DOHH2 (cell line): ENCODE results near the gene ZNF280D.

Source experiments
- EZH2phosphoT487 ChIP-seq: fragments of 200-600 bp; sonication (generic); IDR thresholded peaks from 2 replicates; pipeline ENCODE4 v1.6.1; 2017; ENCODE audit warnings: borderline replicate concordance, mild to moderate bottlenecking, antibody characterized with exemption, low read length, moderate library complexity, mixed read lengths
- TF ChIP-seq, protein P1 (sequence below): fragments of 200-600 bp; sonication (generic); IDR thresholded peaks from one replicate; pipeline ENCODE4 v1.5.1; 2014; ENCODE audit warnings: antibody characterized with exemption, mild to moderate bottlenecking, low read depth, low read length; ENCODE audit not compliant: poor library complexity, severe bottlenecking

DNA sequence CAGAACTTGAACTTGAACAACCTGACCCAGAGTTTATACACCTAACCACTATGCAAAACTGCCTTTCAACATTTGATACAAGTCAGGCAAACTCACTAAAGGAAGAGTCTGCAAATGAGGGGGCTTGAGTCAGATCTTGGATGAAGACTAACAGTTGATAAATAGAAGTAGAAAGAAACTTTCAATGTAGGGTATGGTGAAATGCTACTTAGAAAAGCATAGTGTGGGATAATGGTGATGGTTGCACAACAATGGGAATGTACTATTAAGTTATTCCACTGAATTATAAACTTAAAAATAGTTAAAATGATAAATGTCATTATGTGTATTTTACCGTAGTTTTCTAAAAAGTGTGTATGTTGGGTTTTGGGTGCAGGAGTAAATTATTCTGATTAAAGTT lies 19.7 kb upstream of the ZNF280D start:
- TF ChIP-seq, protein P1, sequence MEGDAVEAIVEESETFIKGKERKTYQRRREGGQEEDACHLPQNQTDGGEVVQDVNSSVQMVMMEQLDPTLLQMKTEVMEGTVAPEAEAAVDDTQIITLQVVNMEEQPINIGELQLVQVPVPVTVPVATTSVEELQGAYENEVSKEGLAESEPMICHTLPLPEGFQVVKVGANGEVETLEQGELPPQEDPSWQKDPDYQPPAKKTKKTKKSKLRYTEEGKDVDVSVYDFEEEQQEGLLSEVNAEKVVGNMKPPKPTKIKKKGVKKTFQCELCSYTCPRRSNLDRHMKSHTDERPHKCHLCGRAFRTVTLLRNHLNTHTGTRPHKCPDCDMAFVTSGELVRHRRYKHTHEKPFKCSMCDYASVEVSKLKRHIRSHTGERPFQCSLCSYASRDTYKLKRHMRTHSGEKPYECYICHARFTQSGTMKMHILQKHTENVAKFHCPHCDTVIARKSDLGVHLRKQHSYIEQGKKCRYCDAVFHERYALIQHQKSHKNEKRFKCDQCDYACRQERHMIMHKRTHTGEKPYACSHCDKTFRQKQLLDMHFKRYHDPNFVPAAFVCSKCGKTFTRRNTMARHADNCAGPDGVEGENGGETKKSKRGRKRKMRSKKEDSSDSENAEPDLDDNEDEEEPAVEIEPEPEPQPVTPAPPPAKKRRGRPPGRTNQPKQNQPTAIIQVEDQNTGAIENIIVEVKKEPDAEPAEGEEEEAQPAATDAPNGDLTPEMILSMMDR: no peak
- no peak for TF ChIP-seq EZH2phosphoT487
